Left colon (tissue), 2 donors: ENCODE measurements around the gene FAM20C. TPM values are rescaled to one million over a fixed set of nuclear protein-coding genes. Genes with fewer than 3 reads are reported as not detected.

Experiments
- ATAC-seq: fragments of 200-7000 bp; cut with Tn5 transposase; one replicate; pipeline ENCODE4 v1.9.1; 2020; ENCODE audit warnings: mild to moderate bottlenecking, moderate library complexity
- DNase-seq, 2 donors: peaks; one replicate each; pipeline ENCODE4 v3.0.0-alpha.2; 2020
- intact Hi-C, 2 donors: fragments of 100-400 bp; cut with DNase I in 1 of 2; cut with micrococcal nuclease in 1 of 2; formaldehyde crosslinking; loops; one replicate each; pipeline versions ENCODE4 v1.11.2 to v1.14.0; 2022; cut with DNase I, micrococcal nuclease
- total RNA-seq, 2 donors: library from RNA; stranded (reverse); fragmentation: NEBNext Ultra II Directional; extraction: Animal tissue kit (Norgen Biotek cat#: 25700); gene quantifications; one replicate each; pipeline ENCODE4 v1.2.1, GENCODE V29; 2021
- donor health status: DM: no; HTN: no; CAD: no.
- donor health status: DM: yes; HTN: yes; CAD: no.

The FAM20C gene
- total RNA-seq, 2 donors from 2014 or later = 11.3 to 16.9 TPM

DNA sequence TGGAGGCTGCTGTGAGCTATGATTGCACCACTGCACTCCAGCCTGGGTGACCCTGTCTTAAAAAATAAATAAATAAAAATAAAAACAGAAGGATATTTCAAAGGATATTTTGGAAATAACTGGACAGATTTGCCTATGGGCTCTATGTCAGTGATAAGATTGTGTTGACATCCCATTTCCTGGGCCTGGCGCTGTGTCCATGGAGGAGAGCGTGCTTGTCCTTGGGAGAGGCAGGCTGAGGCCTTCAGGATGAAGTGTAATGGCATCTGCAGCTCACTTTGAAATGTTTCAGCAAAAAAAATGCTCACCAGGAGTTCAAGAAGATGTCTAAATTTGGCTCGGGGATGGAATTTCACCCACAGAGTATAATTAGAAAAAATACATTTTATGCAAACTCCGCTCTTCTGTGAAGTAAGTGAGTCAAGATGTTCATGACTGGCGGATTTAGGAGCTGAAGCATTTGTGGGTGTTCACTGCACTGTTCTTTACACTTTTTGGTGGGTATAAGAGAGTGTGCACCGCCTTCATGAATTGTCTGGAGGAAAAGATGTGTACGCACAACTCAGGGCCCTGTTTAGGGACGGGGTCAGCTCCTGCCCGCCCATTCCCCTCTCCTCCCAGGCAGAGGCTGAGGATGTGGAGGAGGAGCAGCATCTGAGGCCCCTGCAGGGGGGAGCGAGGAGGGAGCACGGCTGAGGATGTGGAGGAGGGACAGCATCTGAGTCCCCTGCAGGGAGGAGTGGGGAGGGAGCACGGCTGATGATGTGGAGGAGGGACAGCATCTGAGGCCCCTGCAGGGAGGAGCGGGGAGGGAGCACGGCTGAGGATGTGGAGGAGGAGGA is 79.1 kb downstream of the FAM20C start:
- intact Hi-C loops = no loop called here
- DNase-seq (no peak), ATAC-seq (no peak)

DNA sequence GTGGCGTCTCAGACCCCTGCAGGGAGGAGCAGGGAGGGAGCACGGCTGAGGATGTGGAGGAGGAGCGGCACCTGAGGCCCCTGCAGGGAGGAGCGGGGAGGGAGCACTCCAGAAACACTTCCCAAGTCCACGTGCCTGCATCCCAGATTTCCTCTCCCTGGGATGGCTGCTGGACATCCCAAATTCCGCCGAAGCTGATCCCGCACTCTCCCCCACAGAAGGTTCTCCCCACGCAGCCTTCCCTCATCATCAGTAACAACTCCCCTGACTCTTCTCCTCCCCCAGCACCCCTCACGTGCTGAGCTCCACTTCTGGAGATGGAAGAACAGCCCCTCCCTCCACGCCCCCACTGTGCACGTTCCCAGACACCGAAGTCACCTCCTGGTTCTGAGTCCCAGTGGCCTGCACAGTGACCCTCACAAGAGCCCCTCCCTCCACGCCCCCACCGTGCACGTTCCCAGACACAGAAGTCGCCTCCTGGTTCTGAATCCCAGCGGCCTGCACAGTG is 79.8 kb downstream of the FAM20C start:
- DNase-seq (no peak), ATAC-seq (no peak)
- intact Hi-C loops = no loop called here

DNA sequence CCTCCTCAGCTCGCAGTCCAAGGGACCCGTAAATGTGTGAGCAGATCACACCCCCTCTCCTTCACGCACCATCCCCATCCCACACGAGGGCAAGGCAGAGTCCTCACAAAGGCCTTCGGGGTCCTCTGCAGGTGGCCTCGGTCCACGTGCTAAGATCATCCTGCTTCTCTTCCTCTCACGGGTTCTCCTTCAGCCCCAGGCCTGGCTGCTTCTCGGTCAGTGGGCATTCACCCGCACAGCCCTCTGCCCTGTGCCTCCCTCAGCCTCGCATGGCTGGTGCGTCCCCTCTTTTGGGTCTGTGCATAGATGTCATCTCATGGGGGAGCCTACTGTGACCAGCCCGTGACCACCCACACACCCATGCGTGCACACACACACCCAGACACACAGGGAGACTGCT is 80.3 kb downstream of the FAM20C start:
- DNase-seq (no peak), ATAC-seq (no peak)
- intact Hi-C loops = no loop called here

DNA sequence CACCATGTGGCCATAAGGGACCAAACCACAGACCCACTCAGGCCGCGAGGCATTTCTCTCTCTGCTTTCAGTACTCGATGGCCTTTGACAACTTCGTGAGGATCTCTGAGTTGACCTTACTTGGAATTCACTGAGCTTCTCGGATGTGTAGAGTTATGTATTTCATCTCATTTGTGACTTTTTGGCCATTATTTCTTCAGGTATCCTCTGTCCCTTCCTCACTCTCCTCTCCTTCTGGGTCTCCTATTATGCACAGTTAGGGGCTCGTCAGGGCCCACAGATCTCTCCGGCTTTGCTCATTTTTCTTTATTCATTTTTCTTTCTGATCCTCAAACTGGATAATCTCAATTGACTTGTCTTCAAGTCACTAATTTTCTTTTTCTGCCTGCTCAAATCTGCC is 81.0 kb downstream of the FAM20C start:
- intact Hi-C loops = no loop called here
- DNase-seq (no peak), ATAC-seq (no peak)

DNA sequence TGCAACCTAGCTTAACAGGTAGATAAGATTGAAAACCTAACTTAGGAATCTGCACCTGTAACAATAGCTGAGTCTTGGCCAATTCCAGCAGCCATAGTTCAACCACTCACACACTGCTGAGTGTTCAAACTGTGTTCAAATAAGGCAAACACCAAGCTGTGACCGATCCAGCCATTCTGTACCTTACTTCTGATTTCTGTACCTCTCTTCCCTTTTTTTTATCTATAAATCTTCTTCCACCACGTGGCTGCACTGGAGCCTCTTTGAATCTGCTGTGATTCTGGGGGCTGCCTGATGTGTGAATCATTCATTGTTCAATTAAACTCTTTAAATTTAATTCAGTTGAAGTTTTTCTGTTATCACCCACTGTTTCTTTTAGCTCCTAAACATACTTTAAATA is 81.9 kb downstream of the FAM20C start:
- ATAC-seq (no peak), DNase-seq (no peak)
- intact Hi-C loops = no loop called here

DNA sequence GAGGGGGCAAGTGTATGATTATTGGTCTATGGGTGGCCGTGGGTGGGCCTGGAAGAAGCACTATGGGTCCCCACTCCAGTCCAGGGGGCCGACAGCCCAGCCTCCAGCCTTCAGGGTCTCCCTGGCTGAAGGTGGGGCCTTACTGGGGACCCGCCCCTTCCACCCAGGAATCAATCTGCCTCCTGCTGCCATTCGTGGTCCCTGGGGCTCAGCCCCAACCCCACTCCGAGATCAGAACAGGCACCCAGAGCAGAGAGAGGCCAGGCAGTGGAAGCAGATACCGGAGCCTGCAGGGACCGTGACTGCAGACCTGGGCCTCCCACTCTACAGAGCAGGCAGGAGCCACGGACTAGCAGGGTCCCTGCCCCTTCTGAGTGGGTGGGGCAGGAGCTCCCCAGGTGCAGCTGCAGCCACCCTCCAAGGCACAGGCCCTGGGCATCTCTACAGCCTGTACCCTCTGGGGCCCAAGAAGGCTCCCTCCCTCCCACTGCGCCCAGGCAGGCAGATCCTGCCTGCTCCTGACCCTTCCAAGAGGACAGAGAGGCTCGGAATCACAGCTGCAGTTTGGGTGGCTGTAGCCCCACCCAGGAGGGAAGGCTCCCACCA is 84.0 kb downstream of the FAM20C start:
- intact Hi-C loops = no loop called here
- ATAC-seq = no peak
- DNase-seq = no peak

DNA sequence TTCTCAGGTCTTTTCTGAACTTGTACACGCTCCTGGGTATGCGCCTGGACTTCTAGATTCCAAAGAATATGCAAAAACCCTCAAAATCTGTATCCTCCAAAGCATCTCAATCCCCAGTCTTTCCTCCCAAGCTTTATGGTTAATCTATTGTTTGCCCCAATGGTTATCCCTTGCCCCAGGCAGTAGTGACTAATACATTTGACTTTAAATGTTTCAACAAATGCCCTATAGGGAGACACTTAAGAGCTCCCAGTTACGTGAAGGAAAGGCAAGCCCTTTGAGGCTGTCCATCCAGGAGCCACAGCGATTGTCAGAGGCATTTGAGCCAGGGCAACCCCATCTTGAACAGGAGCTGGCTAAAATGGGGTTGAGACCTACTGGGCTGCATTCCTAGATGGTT is 84.9 kb downstream of the FAM20C start:
- no peak for DNase-seq
- ATAC-seq = no peak
- intact Hi-C loops = no loop called here

DNA sequence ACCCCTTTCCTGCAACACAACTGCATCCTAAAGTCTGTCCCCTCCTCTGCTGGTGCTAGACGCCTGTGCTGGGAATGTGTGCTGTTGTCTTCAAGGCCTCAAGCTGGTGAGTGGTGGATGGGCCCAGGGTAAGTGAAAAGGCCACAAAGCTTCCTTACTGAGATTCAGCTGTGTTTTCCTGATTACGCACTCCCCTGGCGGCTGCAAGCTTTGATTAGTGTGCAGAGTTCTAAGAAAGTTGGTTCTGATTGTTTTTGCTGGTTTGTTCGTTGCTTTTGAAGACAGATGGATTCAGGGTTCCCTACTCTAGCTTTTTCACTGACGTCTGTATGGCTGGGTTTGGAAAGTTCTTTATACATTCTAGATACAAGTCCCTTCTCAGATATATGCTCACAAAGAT is 85.7 kb downstream of the FAM20C start:
- DNase-seq = no peak
- no peak for ATAC-seq
- intact Hi-C loops = no loop called here

DNA sequence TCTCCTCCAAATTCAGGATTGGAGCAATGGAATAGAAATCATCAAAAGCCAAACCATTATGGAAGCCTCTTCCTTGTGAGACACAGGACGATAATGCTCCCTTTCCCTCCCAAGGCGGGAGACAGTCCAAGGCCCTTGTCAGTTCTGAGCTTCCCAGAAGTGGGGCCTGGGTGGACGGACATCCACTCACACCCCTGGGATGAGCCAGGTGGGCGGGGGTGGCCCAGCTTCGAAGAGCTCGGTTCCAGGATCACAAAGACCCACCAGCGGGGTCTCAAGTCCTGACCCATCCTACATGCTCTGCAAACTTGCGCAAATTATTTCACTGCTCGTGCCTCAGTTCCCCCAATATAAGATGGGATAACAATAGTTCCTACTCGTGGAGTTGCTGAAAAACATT is 87.5 kb downstream of the FAM20C start:
- DNase-seq (no peak), ATAC-seq (no peak)
- intact Hi-C loops = no loop called here

DNA sequence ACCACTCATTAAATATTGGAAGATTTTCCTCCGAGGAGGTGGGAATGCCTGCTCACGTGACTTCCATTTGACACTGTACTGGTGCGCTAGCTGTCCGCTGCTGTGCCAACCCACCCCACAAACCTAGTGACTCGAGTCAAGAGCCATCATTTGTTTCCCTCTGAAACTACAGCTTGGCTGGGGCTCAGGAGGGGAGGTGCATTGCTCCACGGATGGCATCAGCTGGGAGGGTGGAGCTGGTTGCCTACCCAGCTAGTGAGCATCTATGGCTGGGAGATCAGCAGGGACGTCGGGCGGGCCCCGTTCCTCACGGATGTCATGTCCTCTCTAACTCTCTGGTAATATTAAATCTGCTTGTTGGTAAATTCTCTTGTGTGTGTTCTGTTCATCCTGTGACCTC is 88.1 kb downstream of the FAM20C start:
- DNase-seq = no peak
- intact Hi-C loops = no loop called here
- ATAC-seq = no peak

DNA sequence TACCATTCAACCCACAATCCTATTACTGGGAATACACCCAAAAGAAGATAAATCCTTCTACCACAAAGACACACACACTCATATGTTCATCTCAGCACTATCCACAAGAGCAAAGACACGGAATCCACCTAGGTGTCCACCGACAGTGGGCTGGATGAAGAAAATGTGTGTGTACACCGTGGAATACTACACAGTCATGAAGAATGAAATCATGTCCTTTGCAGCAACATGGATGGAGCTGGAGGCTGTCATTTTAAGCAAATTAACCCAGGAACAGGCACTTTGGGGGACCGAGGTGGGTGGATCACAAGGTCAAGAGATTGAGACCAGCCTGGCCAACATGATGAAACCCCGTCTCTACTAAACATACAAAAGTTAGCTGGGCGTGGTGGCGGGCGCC is 89.3 kb downstream of the FAM20C start:
- no peak for DNase-seq
- intact Hi-C loops = no loop called here
- ATAC-seq = no peak

DNA sequence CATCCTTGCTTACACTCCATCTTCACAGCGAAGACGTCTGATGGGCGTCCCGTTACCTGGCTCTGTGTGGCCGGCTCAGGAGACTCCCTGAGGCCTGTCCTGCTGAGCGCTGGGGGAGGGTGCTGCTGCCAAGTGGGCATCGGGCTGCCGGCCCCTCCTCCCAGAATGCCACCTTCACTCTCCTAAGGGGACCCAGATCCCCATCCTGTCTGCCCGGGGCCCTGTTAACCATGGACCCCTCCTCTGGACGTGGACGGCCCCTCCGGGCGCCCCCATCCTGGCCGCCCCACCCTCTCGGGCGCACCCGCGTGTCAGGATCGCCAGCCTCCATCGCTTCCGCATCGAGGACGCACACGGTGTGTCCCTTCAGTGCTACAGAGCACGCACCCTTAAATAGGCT is 90.2 kb downstream of the FAM20C start:
- intact Hi-C loops = no loop called here
- DNase-seq (no peak), ATAC-seq (no peak)

DNA sequence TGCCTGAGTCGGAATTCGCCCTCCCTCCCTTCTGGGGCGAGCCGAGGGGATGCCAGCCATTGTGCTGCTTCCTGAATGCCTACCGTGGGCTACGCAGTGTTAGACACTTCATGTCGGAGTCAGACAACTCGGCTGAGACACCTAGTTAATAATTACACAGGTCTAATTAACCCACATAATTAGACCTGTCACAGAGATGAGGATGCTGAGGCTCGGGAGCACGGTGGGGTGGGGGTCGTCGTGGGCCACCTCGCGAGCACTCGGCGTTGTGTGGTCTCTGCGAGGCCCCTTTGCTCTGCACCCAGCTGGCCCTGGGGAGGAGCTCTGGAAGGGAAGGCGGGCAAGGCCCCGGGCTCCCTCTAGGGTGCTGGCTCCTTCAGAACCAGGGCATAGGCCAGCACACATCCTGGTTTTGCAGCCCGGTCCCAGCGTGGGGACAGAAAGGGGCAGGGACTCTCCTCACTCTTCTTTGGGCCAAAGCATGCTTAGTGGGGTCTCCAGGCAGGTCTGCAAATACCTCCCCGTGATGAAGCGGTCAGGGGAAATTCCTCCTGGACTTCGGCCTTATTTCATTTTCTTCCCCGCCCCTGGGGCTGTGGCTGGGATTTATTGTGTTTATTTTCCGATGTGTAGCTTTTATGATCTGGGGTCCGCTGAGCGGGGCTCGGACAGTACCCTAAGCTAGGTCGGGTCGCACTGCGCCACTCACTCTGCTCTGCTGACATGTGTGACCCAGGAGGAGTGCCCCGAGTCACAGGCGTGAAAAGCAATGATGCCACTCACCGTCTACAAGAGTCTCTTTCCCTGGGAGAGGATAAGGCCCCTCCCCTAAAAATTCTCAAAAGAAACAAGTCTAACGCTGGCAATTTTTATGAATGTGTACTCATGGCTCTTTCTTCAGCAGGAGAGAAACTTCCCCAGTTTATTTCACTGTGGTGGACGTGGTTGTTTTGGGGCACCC is 92.7 kb downstream of the FAM20C start:
- peak; percentile 76 to 77 for DNase-seq
- ATAC-seq = peak; percentile 81
- intact Hi-C loops = no loop called here

DNA sequence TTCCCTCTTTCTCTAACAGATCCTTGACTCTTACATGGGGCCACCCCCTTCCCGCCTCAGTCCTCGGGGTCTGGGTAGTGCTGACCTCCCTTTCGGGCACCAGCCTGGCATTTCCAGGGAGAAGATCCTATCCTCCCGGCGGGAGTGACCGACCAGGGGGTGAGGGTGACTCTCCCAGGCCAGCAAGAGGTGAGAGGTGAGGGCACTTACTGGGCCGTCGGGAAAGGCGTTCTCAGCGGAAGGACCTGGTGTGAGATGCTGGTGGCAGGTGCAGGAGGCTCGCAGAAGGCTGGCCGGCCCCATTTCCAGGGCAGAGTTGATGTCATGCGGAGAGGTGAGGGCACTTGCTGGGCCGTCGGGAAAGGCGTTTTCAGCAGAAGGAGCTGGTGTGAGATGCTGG is 93.4 kb downstream of the FAM20C start:
- intact Hi-C loops = no loop called here
- ATAC-seq (peak; percentile 49), DNase-seq (peak in 1 of 2 donors; percentile 54)

DNA sequence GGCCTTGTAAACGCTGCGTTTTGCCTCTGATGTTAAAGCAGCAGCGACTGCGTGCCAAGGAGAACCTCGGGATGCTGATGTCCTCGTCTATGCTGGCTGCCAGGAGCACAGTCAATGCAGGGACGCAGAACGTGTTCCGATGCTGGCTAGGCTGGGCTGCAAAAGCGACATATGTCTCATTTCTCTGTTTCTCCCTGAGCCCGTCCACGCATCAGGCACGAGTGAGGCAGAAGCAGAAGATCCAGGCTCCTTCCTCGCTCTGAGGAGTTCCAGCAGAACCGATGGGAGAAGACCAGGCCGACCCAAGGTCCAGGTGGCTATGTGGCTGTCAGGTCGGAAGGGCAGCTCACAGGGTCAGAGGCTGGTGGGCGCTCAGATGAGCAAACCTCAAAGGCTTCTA is 93.9 kb downstream of the FAM20C start:
- intact Hi-C loops = no loop called here
- DNase-seq = no peak

DNA sequence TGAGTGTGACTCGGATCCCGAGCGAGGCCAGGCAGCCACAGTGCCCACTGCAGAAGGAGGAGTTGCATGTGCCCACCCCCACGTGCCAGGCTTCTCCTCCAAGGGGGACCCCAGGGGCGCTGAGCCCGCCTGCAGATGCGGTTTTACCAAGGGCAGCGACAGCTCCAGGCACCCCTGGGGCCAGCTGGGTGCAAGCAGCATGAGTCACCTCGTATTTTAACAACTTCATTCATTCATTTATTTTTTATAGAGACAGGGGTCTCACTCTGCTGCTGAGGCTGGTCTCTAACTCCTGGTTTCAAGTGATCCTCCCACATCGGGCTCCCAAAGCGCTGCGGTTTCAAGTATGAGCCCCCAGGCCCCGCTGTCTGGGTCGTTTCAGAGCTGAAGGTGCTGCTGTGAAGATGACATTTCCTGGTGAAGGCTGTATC is 96.3 kb downstream of the FAM20C start:
- intact Hi-C loops = no loop called here
- ATAC-seq (no peak), DNase-seq (peak in 1 of 2 donors; percentile 20)

More for the DNA sequence above, 93.9 kb downstream of the FAM20C start:
- ATAC-seq = no peak

DNA sequence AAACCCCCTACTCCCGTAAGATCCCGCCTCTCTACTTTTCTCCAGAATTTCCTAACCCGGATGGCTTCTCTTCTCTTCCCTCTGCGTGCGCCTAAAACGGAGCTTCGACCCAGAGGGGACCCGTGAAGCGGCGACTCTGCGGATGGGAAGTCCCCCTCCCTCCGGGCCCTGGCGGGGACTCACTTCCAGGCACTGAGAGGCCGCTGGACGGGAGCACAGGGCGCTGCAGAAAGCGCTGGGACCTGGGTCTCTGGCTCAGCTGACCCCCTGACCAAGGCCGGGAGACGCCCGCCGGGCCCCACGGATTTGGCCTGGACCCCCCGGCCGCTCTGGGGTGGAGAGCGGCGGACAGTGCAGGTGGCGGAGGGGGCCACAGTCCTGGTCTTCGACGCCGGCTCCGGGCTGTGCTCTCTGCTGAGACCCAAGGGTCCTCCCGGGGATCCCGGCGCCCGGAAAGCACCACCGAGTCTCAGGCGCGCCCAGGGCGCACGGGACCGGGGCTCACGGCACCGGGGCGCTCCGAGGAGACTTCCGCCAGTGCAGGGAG is 96.9 kb downstream of the FAM20C start:
- DNase-seq (peak in 1 of 2 donors; percentile 19), ATAC-seq (no peak)
- intact Hi-C loops = no loop called here

DNA sequence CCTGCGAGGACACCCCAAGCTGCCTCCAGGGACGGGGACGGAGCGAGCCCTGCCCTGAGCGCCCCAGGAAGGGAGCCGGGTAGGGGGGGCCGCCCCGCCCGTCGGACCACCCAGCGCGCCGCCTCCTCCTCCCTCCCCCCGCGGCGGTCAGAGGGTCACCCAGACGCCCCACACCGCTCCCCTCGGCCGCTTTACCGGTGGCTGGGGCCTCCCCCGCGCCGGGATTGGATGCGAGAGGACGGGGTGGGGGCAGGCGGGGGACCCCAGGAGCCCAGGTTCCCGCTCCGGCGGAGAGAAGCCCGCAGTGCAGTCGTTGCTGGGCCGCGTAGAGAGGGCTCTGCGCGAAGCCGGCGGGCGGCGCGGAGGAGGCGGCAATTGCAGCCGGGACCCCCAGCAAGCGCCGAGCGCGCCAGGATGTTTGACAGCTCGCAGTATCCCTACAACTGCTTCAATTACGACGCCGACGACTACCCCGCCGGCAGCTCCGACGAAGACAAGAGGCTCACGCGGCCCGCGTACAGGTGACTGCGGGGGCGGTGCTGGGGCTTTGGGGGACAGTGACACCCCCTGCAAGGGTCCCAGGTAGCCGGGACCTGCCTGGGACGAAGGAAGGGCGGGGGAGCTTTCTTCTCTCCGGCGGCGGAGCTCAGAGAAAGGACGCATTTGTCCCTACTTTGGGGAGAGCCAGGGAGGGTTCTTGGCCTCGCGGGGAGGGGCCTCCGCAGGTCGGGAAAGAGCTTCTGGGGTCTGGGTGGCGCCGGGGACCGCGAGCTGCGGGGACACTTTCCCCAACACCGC is 97.6 kb downstream of the FAM20C start, which contains the start of gene FOXL3:
Gene FOXL3, plus strand, starts transcription at position 415 of the 798 bp plus-strand sequence. Its CDS starts 0 bp downstream, at position 415.
- DNase-seq = peak in 1 of 2 donors; percentile 21
- intact Hi-C loops = no loop called here
- no peak for ATAC-seq
